Activated naive CD8-positive, alpha-beta T cell (primary cell): ENCODE measurements around the gene AXIN1.
"Not testable (repeated sequence)": the region's sequence is repeated elsewhere in the genome, so short reads cannot be mapped to it uniquely, and the experiment has no call there.

Experiments used
- H3K27ac Mint-ChIP-seq: one replicate; pipeline ENCODE4 v1.8.0; 2021; ENCODE audit warnings: mixed read lengths
- H3K27me3 Mint-ChIP-seq: one replicate; pipeline ENCODE4 v1.8.0; 2021; ENCODE audit warnings: mixed read lengths
- H3K36me3 Mint-ChIP-seq: one replicate; pipeline ENCODE4 v1.8.0; 2021; ENCODE audit warnings: mixed read lengths
- H3K4me1 Mint-ChIP-seq: one replicate; pipeline ENCODE4 v1.8.0; 2021; ENCODE audit warnings: low read depth, mixed read lengths
- H3K4me3 Mint-ChIP-seq: one replicate; pipeline ENCODE4 v1.8.0; 2021; ENCODE audit warnings: mild to moderate bottlenecking, mixed read lengths
- H3K9me3 Mint-ChIP-seq: one replicate; pipeline ENCODE4 v1.8.0; 2021; ENCODE audit warnings: low read depth, mixed read lengths

The AXIN1 gene

GRCh38 chr16:354971-355461 is 2.5 kb upstream of the AXIN1 start:
- Mint-ChIP-seq H3K4me3 (peak overlapping the region; percentile 72), H3K4me1 (peaks cover 40% of the 10 kb centered on the region), H3K27me3 (no peaks in the 10 kb centered on the region), H3K36me3 (peaks cover 6% of the 10 kb centered on the region), H3K27ac (peak overlapping the region; percentile 65), H3K9me3 (no peaks in the 10 kb centered on the region)

GRCh38 chr16:354291-354881 is 1.9 kb upstream of the AXIN1 start:
- H3K27ac Mint-ChIP-seq = peak overlapping the region; percentile 66
- H3K27me3 Mint-ChIP-seq = no peaks in the 10 kb centered on the region
- H3K36me3 Mint-ChIP-seq = peaks cover 6% of the 10 kb centered on the region
- peaks cover 47% of the 10 kb centered on the region for H3K4me1 Mint-ChIP-seq
- H3K4me3 Mint-ChIP-seq = peak overlapping the region; percentile 72
- H3K9me3 Mint-ChIP-seq = no peaks in the 10 kb centered on the region

GRCh38 chr16:353404-354290 is 1.1 kb upstream of the AXIN1 start:
- H3K27me3 Mint-ChIP-seq = no peaks in the 10 kb centered on the region
- H3K27ac Mint-ChIP-seq = peak overlapping the region; percentile 66
- H3K9me3 Mint-ChIP-seq = no peaks in the 10 kb centered on the region
- H3K4me1 Mint-ChIP-seq = peaks cover 51% of the 10 kb centered on the region
- H3K4me3 Mint-ChIP-seq = peak overlapping the region; percentile 72
- peaks cover 6% of the 10 kb centered on the region for H3K36me3 Mint-ChIP-seq

GRCh38 chr16:351804-352520 is 561 bp downstream of the AXIN1 start:
- peak overlapping the region; percentile 95 for H3K27ac Mint-ChIP-seq
- H3K4me1 Mint-ChIP-seq = peaks cover 64% of the 10 kb centered on the region
- H3K36me3 Mint-ChIP-seq = peaks cover 6% of the 10 kb centered on the region
- H3K9me3 Mint-ChIP-seq = no peaks in the 10 kb centered on the region
- H3K4me3 Mint-ChIP-seq = peak overlapping the region; percentile 92
- no peaks in the 10 kb centered on the region for H3K27me3 Mint-ChIP-seq

- H3K4me1 Mint-ChIP-seq = peaks cover 68% of the 10 kb centered on the region
Measured at GRCh38 chr16:350203-350602, 2.3 kb downstream of the AXIN1 start.

GRCh38 chr16:349211-349610 is 3.3 kb downstream of the AXIN1 start:
- H3K27ac Mint-ChIP-seq = peak overlapping the region; percentile 23
- no peaks in the 10 kb centered on the region for H3K27me3 Mint-ChIP-seq
- H3K9me3 Mint-ChIP-seq = no peaks in the 10 kb centered on the region
- peaks cover 68% of the 10 kb centered on the region for H3K4me1 Mint-ChIP-seq
- H3K36me3 Mint-ChIP-seq = peaks cover 6% of the 10 kb centered on the region
- H3K4me3 Mint-ChIP-seq = peak overlapping the region; percentile 22

More at GRCh38 chr16:350203-350602, 2.3 kb downstream of the AXIN1 start:
- no peaks in the 10 kb centered on the region for H3K9me3 Mint-ChIP-seq
- H3K27ac Mint-ChIP-seq = peak overlapping the region; percentile 34
- peaks cover 6% of the 10 kb centered on the region for H3K36me3 Mint-ChIP-seq
- peak overlapping the region; percentile 92 for H3K4me3 Mint-ChIP-seq
- no peaks in the 10 kb centered on the region for H3K27me3 Mint-ChIP-seq

- not testable (repeated sequence) for H3K27ac Mint-ChIP-seq, H3K36me3 Mint-ChIP-seq, H3K9me3 Mint-ChIP-seq, H3K4me3 Mint-ChIP-seq, H3K27me3 Mint-ChIP-seq
- H3K4me1 Mint-ChIP-seq = peaks cover 67% of the 10 kb centered on the region
Measured at GRCh38 chr16:348495-348894, 4.0 kb downstream of the AXIN1 start.

- H3K9me3 Mint-ChIP-seq = no peaks in the 10 kb centered on the region
- peaks cover 6% of the 10 kb centered on the region for H3K36me3 Mint-ChIP-seq
- no peak overlapping the region for H3K4me3 Mint-ChIP-seq
- H3K4me1 Mint-ChIP-seq = peaks cover 79% of the 10 kb centered on the region
- H3K27me3 Mint-ChIP-seq = no peaks in the 10 kb centered on the region
- no peak overlapping the region for H3K27ac Mint-ChIP-seq
Measured at GRCh38 chr16:347203-347602, 5.3 kb downstream of the AXIN1 start.

GRCh38 chr16:346587-346986 is 5.9 kb downstream of the AXIN1 start:
- Mint-ChIP-seq H3K4me3 (no peak overlapping the region), H3K9me3 (no peaks in the 10 kb centered on the region), H3K4me1 (peaks cover 86% of the 10 kb centered on the region)

GRCh38 chr16:345772-346171 is 6.8 kb downstream of the AXIN1 start:
- H3K9me3 Mint-ChIP-seq = no peaks in the 10 kb centered on the region
- peaks cover 6% of the 10 kb centered on the region for H3K36me3 Mint-ChIP-seq
- peaks cover 82% of the 10 kb centered on the region for H3K4me1 Mint-ChIP-seq
- no peaks in the 10 kb centered on the region for H3K27me3 Mint-ChIP-seq
- H3K4me3 Mint-ChIP-seq = no peak overlapping the region
- H3K27ac Mint-ChIP-seq = no peak overlapping the region

More at GRCh38 chr16:346587-346986, 5.9 kb downstream of the AXIN1 start:
- Mint-ChIP-seq H3K27me3 (no peaks in the 10 kb centered on the region), H3K36me3 (peaks cover 6% of the 10 kb centered on the region), H3K27ac (no peak overlapping the region)

GRCh38 chr16:342455-343213 is 9.9 kb downstream of the AXIN1 start:
- H3K27me3 Mint-ChIP-seq = no peaks in the 10 kb centered on the region
- no peaks in the 10 kb centered on the region for H3K9me3 Mint-ChIP-seq
- no peaks in the 10 kb centered on the region for H3K36me3 Mint-ChIP-seq
- H3K4me1 Mint-ChIP-seq = peaks cover 76% of the 10 kb centered on the region
- no peak overlapping the region for H3K27ac Mint-ChIP-seq
- peak overlapping the region; percentile 30 for H3K4me3 Mint-ChIP-seq

GRCh38 chr16:341974-342336 is 10.6 kb downstream of the AXIN1 start:
- H3K36me3 Mint-ChIP-seq, H3K27ac Mint-ChIP-seq, H3K27me3 Mint-ChIP-seq, H3K9me3 Mint-ChIP-seq: not testable (repeated sequence)
- Mint-ChIP-seq H3K4me1 (peaks cover 73% of the 10 kb centered on the region), H3K4me3 (peak overlapping the region; percentile 38)

GRCh38 chr16:341095-341973 is 11.2 kb downstream of the AXIN1 start:
- not testable (repeated sequence) for H3K9me3 Mint-ChIP-seq, H3K27me3 Mint-ChIP-seq, H3K36me3 Mint-ChIP-seq, H3K27ac Mint-ChIP-seq
- H3K4me3 Mint-ChIP-seq = peak overlapping the region; percentile 38
- peaks cover 70% of the 10 kb centered on the region for H3K4me1 Mint-ChIP-seq
